Fibroblast of lung (primary cell): Measurements from ENCODE around the gene ABCA2.

Source experiments
- CTCF ChIP-seq, 2 donors: IDR thresholded peaks in 1 of 2; conservative IDR thresholded peaks in 1 of 2; 1 replicate in 1 of 2; 2 replicates in 1 of 2; pipeline ENCODE4 v1.5.1; 2011 to 2012; ENCODE audit warnings: low read length in 2 of 2, control low read depth in 1 of 2, inconsistent platforms in 1 of 2, low read depth in 1 of 2, mild to moderate bottlenecking in 1 of 2
- EZH2 ChIP-seq: IDR thresholded peaks from 2 replicates; pipeline ENCODE4 v1.5.1; 2012; ENCODE audit warnings: low read length, control low read depth, mild to moderate bottlenecking; ENCODE audit errors: missing control alignments

GRCh38 chr9:136990242-136990911 is 37.7 kb downstream of the ABCA2 start:
- no peak for TF ChIP-seq CTCF (conservative IDR thresholded peaks at IDR 0.05 in 1 of 2, IDR thresholded peaks at IDR 0.05 in 1 of 2; ENCODE audit: low read depth in 1 of 2, low read length in 2 of 2)
- TF ChIP-seq EZH2: no peak
